ENCODE measurements around the gene USP34. TPM values are rescaled to one million over a fixed set of nuclear protein-coding genes. Genes with fewer than 3 reads are reported as not detected.
A peak's percentile ranks its signal among the peaks of the same experiment; 100 is the strongest.

Gene USP34
- total and polyA plus RNA-seq, 9 of the 15 experiments (the other 6 are each of a cell fraction or from before 2014, with no cell fraction given), result 19.8 to 108 (median 67.8) TPM

- no peak overlapping the region for H3K4me3 ChIP-seq
- H2AFZ ChIP-seq (ENCODE audit: low read depth, low read length), result no peak overlapping the region
- H3K9me3 ChIP-seq (replicated peaks; ENCODE audit: control insufficient read depth, insufficient read depth, low read depth, low read length), result no peaks in the 10 kb centered on the region
- H4K20me1 ChIP-seq (replicated peaks; ENCODE audit: control insufficient read depth, insufficient read depth, low read length), result peaks cover 3% of the 10 kb centered on the region; the same call in 1 of the 2 replicates
- in situ Hi-C loops (cut with MboI), result no loop called here
- no peaks in the 10 kb centered on the region for H3K27me3 ChIP-seq (ENCODE audit: control insufficient read depth in 2 of 2, insufficient read depth in 2 of 2, low read length in 2 of 2)
- ATAC-seq (no peak), DNase-seq (ENCODE audit: extremely low read depth in 1 of 4, low spot score in 3 of 4) (no peak), FAIRE-seq (no peak)
- 43% methylated on average over 4 of the region's 4 CpGs for WGBS (ENCODE audit: insufficient coverage, low coverage, missing lambda C conversion rate)
- H3K36me3 ChIP-seq (ENCODE audit: control insufficient read depth, insufficient read depth, low read length), result peaks cover 20% of the 10 kb centered on the region
- CTCF ChIA-PET (ENCODE audit: low intra/inter-chr PET ratio), result no interaction called here
- no peak overlapping the region for H3K9ac ChIP-seq (ENCODE audit: insufficient read depth in 1 of 2, low read depth in 2 of 2, low read length in 2 of 2)
- H3K4me1 ChIP-seq (replicated peaks in 1 of 2; ENCODE audit: control insufficient read depth in 2 of 2, insufficient read depth in 2 of 2, low read length in 2 of 2), result peaks cover 12 to 35% of the 10 kb centered on the region in 2 experiments; a peak in 4 of 5 replicates
- H3K79me2 ChIP-seq (ENCODE audit: control insufficient read depth, insufficient read depth, low read length), result peaks cover 99% of the 10 kb centered on the region
- no TSS peak for BruUV-seq (replicated peaks)
- intact Hi-C loops (cut with micrococcal nuclease), result no loop called here
- POLR2A ChIA-PET, result interaction anchor here (0.8 to 1.3 kb wide), 2 partner anchors 8 to 10 kb away, joined by 4 read pairs; partner anchors contain the start of gene USP34
- 0 out of 3 replicates have a peak overlapping the region, but pooled peaks have one; percentile 10 for H3K27ac ChIP-seq (ENCODE audit: extremely low read depth, low read depth, low read length)
- H3K9me1 ChIP-seq (ENCODE audit: control insufficient read depth, insufficient read depth, low read length), result no peaks in the 10 kb centered on the region
- no peak overlapping the region for H3K4me2 ChIP-seq (ENCODE audit: insufficient read depth, low read length)
- TF ChIP-seq, protein P1, sequence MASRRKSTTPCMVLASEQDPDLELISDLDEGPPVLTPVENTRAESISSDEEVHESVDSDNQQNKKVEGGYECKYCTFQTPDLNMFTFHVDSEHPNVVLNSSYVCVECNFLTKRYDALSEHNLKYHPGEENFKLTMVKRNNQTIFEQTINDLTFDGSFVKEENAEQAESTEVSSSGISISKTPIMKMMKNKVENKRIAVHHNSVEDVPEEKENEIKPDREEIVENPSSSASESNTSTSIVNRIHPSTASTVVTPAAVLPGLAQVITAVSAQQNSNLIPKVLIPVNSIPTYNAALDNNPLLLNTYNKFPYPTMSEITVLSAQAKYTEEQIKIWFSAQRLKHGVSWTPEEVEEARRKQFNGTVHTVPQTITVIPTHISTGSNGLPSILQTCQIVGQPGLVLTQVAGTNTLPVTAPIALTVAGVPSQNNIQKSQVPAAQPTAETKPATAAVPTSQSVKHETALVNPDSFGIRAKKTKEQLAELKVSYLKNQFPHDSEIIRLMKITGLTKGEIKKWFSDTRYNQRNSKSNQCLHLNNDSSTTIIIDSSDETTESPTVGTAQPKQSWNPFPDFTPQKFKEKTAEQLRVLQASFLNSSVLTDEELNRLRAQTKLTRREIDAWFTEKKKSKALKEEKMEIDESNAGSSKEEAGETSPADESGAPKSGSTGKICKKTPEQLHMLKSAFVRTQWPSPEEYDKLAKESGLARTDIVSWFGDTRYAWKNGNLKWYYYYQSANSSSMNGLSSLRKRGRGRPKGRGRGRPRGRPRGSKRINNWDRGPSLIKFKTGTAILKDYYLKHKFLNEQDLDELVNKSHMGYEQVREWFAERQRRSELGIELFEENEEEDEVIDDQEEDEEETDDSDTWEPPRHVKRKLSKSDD (conservative IDR thresholded peaks at IDR 0.05; ENCODE audit: low read length), result no peak
- no peak for TF ChIP-seq POLR2G (IDR thresholded peaks at IDR 0.05; ENCODE audit: low read depth, low read length)
- TF ChIP-seq KLF16 (IDR thresholded peaks at IDR 0.05), result no peak
- no peak for TF ChIP-seq ZBTB26 (CRISPR knock-in tag; IDR thresholded peaks at IDR 0.05)
- no peak for TF ChIP-seq PHF21A (IDR thresholded peaks at IDR 0.05; ENCODE audit: borderline replicate concordance, low read depth)
- no peak for TF ChIP-seq TSC22D4 (tag; IDR thresholded peaks at IDR 0.05)
- no peak for TF ChIP-seq HOXB6 (CRISPR knock-in tag; IDR thresholded peaks at IDR 0.05; ENCODE audit: borderline replicate concordance)
- no peak for TF ChIP-seq ZNF133 (CRISPR knock-in tag; IDR thresholded peaks at IDR 0.05)
- 0 out of 2 replicates have a peak, but pooled peaks have one; percentile 22 for TF ChIP-seq HDAC2 (IDR thresholded peaks at IDR 0.05)
- TF ChIP-seq EP400 (IDR thresholded peaks at IDR 0.05), result no peak
- TF ChIP-seq CCNT2 (IDR thresholded peaks at IDR 0.05; ENCODE audit: borderline replicate concordance, extremely low read depth, insufficient read length, low read depth, low read length), result no peak
- no peak for TF ChIP-seq C11orf30 (IDR thresholded peaks at IDR 0.05; ENCODE audit: low read depth)
- TF ChIP-seq NRF1 (conservative IDR thresholded peaks at IDR 0.05 in 1 of 2, IDR thresholded peaks at IDR 0.05 in 1 of 2), result no peak
- 0 out of 2 replicates have a peak, but pooled peaks have one; percentile 40 for TF ChIP-seq DPF2 (IDR thresholded peaks at IDR 0.05)
- no peak for TF ChIP-seq KLF1 (tag; IDR thresholded peaks at IDR 0.05)
- no peak for TF ChIP-seq ZSCAN29 (IDR thresholded peaks at IDR 0.05)
- TF ChIP-seq FOSL1 (tag; conservative IDR thresholded peaks at IDR 0.05), result peak; percentile 84
- no peak for TF ChIP-seq KDM1A (IDR thresholded peaks at IDR 0.05)
- TF ChIP-seq ZBTB17 (CRISPR knock-in tag; IDR thresholded peaks at IDR 0.05), result no peak
- TF ChIP-seq RBM25 (IDR thresholded peaks at IDR 0.05; ENCODE audit: low read depth, low read length, severe bottlenecking), result no peak
- no peak for TF ChIP-seq SETDB1 (IDR thresholded peaks at IDR 0.05; ENCODE audit: low read length)
- TF ChIP-seq, protein P2, sequence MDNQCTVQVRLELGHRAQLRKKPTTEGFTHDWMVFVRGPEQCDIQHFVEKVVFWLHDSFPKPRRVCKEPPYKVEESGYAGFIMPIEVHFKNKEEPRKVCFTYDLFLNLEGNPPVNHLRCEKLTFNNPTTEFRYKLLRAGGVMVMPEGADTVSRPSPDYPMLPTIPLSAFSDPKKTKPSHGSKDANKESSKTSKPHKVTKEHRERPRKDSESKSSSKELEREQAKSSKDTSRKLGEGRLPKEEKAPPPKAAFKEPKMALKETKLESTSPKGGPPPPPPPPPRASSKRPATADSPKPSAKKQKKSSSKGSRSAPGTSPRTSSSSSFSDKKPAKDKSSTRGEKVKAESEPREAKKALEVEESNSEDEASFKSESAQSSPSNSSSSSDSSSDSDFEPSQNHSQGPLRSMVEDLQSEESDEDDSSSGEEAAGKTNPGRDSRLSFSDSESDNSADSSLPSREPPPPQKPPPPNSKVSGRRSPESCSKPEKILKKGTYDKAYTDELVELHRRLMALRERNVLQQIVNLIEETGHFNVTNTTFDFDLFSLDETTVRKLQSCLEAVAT (IDR thresholded peaks at IDR 0.05), result no peak
Observed at GRCh38 chr2:61460163-61460562, 10.7 kb downstream of the USP34 start.

Data from K562 (cell line).